DND-41 (cell line): ENCODE results near the gene KSR1.
"Not testable (repeated sequence)": the region's sequence is repeated elsewhere in the genome, so short reads cannot be mapped to it uniquely, and the experiment has no call there.

Experiments
- ATAC-seq: fragments of 200-7000 bp; cut with Tn5 transposase; 3 replicates; pipeline ENCODE4 v1.9.1; 2021; ENCODE audit warnings: low read depth; ENCODE audit not compliant: insufficient read depth
- DNase-seq: peaks from one replicate; pipeline ENCODE4 v3.0.0-alpha.2; 2020
- H2AFZ ChIP-seq: 2 replicates; pipeline ENCODE4 v1.6.0; 2012; ENCODE audit warnings: low read depth, low read length
- H3K27ac ChIP-seq: 2 replicates; pipeline ENCODE4 v1.5.1; 2012; ENCODE audit warnings: low read length, inconsistent platforms
- H3K27me3 ChIP-seq: fragments of 200-600 bp; sonication (generic); 2 replicates; pipeline ENCODE4 v1.6.0; 2012; ENCODE audit warnings: low read length, mild to moderate bottlenecking, inconsistent platforms; ENCODE audit not compliant: insufficient read depth, poor library complexity
- H3K36me3 ChIP-seq: 2 replicates; pipeline ENCODE4 v1.5.1; 2012; ENCODE audit warnings: low read length, inconsistent platforms; ENCODE audit not compliant: insufficient read depth
- H3K4me1 ChIP-seq: 2 replicates; pipeline ENCODE4 v1.5.1; 2012; ENCODE audit warnings: mild to moderate bottlenecking, low read length; ENCODE audit not compliant: insufficient read depth
- H3K4me2 ChIP-seq: 2 replicates; pipeline ENCODE4 v1.6.0; 2012; ENCODE audit warnings: mild to moderate bottlenecking, moderate library complexity, low read length, inconsistent platforms; ENCODE audit not compliant: insufficient read depth
- H3K4me3 ChIP-seq, 2 experiments: fragments of 200-600 bp in 1 of 2; shearing (Covaris generic) in 1 of 2; 2 replicates each; pipeline ENCODE4 v1.5.1; 2012 to 2016; ENCODE audit warnings: inconsistent platforms in 2 of 2, low read length in 2 of 2, mild to moderate bottlenecking in 2 of 2, low read depth in 1 of 2, moderate library complexity in 1 of 2
- H3K79me2 ChIP-seq: 2 replicates; pipeline ENCODE4 v1.6.0; 2012; ENCODE audit warnings: low read length, inconsistent platforms; ENCODE audit not compliant: insufficient read depth
- H3K9ac ChIP-seq: 2 replicates; pipeline ENCODE4 v1.6.0; 2012; ENCODE audit warnings: low read depth, mild to moderate bottlenecking, inconsistent platforms, low read length, moderate library complexity
- H3K9me3 ChIP-seq: 2 replicates; pipeline ENCODE4 v1.5.1; 2012; ENCODE audit warnings: low read length, moderate library complexity, mild to moderate bottlenecking, inconsistent platforms; ENCODE audit not compliant: insufficient read depth, severe bottlenecking
- H4K20me1 ChIP-seq: 2 replicates; pipeline ENCODE4 v1.6.0; 2012; ENCODE audit warnings: low read length; ENCODE audit not compliant: insufficient read depth
- CTCF ChIP-seq: IDR thresholded peaks from 2 replicates; pipeline ENCODE4 v1.5.1; 2012; ENCODE audit warnings: borderline replicate concordance, low read length, moderate library complexity, mild to moderate bottlenecking; ENCODE audit not compliant: poor library complexity, severe bottlenecking; ENCODE audit errors: extremely low read depth
- EZH2 ChIP-seq: IDR thresholded peaks from 3 replicates; pipeline ENCODE4 v1.6.1; 2012; ENCODE audit warnings: borderline replicate concordance, low read depth, mild to moderate bottlenecking, moderate library complexity, low read length, inconsistent platforms; ENCODE audit not compliant: severe bottlenecking

KSR1 gene

DNA sequence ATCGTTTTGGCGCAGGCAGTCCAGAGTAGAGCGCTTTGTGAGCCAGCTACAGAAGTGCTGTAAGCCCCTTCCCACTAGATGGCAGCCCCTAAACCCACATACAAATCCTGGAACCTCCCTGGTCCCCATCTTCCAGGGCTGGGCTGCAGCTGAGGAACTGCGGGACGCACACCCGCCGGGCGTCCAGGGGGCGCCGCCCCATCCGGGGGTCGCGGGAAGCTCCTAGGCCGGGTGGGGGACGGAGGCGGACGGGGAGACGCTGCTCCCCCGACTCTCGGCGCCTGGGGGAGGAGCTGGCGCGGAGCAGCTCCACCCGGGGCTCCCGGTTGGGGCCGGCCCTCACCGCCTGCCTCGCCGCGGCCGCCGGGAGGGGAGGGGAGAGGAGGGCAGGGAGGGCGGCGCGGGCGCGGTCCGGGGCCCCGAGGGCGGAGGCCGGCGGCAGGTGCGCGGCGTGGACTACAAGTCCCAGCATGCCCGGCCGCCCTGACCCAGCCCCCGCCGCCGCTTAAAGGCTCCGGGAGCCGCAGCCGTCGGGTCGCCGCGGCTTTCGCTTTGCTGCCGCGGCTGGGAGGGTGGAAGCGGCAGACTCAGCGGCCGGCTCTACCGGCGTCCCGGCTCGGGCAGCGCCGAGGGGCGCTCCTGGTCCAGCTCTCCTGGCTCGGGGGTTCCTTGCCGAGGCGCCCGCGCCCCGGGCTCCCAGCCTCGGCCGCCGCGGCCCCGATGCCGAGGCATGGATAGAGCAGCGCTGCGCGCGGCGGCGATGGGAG, at the start of gene KSR1:
KSR1 (plus strand) TSS at position 535 of the 767 bp plus-strand sequence; CDS start at position 731, 196 bp downstream.
- Histone ChIP-seq H3K27ac (no peak within 1 kb of the TSS), H4K20me1 (peaks cover 8% of the 10 kb centered on the region), H3K9me3 (no peaks in the 10 kb centered on the region), H3K36me3 (no peaks in the 10 kb centered on the region), H3K79me2 (no peaks in the 10 kb centered on the region), H3K27me3 (peaks cover 25% of the 10 kb centered on the region), H3K4me3 (peak within 1 kb of the TSS; percentile 77 to 81), H3K4me1 (peaks cover 29% of the 10 kb centered on the region), H3K9ac (peak within 1 kb of the TSS; percentile 67), H2AFZ (peak within 1 kb of the TSS; percentile 89), H3K4me2 (peak within 1 kb of the TSS; percentile 85)
- ATAC-seq (peak; percentile 93), DNase-seq (peak; percentile 76)
- TF ChIP-seq CTCF (peak; percentile 62), EZH2 (no peak)

GRCh38 chr17:27407916-27408864, 48.1 kb upstream of the KSR1 start:
- no peaks in the 10 kb centered on the region for H3K4me1 ChIP-seq
- H3K9me3 ChIP-seq = no peaks in the 10 kb centered on the region
- H4K20me1 ChIP-seq = no peaks in the 10 kb centered on the region
- ATAC-seq (no peak), DNase-seq (no peak)
- no peak overlapping the region for H3K4me2 ChIP-seq
- no peak for TF ChIP-seq CTCF
- no peak for TF ChIP-seq EZH2
- H3K79me2 ChIP-seq = no peaks in the 10 kb centered on the region
- H3K4me3 ChIP-seq = no peak overlapping the region
- H2AFZ ChIP-seq = no peak overlapping the region
- H3K27me3 ChIP-seq = no peaks in the 10 kb centered on the region
- H3K9ac ChIP-seq = no peak overlapping the region
- H3K27ac ChIP-seq = no peak overlapping the region
- H3K36me3 ChIP-seq = no peaks in the 10 kb centered on the region

GRCh38 chr17:27408891-27409290, 47.4 kb upstream of the KSR1 start:
- ATAC-seq (no peak), DNase-seq (no peak)
- Histone ChIP-seq H3K9me3 (no peaks in the 10 kb centered on the region), H3K27ac (no peak overlapping the region), H3K4me3 (no peak overlapping the region), H2AFZ (no peak overlapping the region), H3K79me2 (no peaks in the 10 kb centered on the region), H3K9ac (no peak overlapping the region), H3K36me3 (no peaks in the 10 kb centered on the region), H3K4me2 (no peak overlapping the region), H4K20me1 (no peaks in the 10 kb centered on the region), H3K27me3 (no peaks in the 10 kb centered on the region), H3K4me1 (no peaks in the 10 kb centered on the region)
- TF ChIP-seq CTCF = no peak
- no peak for TF ChIP-seq EZH2

DNA sequence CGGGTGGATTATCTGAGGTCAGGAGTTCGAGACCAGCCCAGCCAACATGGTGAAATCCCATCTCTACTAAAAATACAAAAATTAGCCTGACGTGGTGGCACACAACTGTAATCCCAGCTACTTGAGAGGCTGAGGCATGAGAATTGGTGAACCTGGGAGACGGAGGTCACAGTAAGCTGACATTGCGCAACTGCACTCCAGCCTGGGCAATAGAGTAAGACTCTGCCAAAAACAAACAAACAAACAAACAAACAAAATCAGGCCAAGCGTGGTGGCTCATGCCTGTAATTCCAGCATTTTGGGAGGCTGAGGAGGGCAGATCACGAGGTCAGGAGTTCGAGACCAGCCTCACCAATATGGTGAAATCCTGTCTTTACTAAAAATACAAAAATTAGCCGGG, 44.1 kb upstream of the KSR1 start:
- not testable (repeated sequence) for H3K79me2 ChIP-seq, H3K4me1 ChIP-seq, ATAC-seq

More for the DNA sequence above, 44.1 kb upstream of the KSR1 start:
- not testable (repeated sequence) for H4K20me1 ChIP-seq, H3K4me3 ChIP-seq, H3K27me3 ChIP-seq, H3K36me3 ChIP-seq, H3K9ac ChIP-seq, H3K9me3 ChIP-seq, H3K4me2 ChIP-seq, H2AFZ ChIP-seq, DNase-seq, H3K27ac ChIP-seq
